HCT116 (cell line): ENCODE measurements around the gene NEDD4L. TPM values are rescaled to one million over a fixed set of nuclear protein-coding genes. Genes with fewer than 3 reads are reported as not detected.

Source experiments
- ATAC-seq: fragments of 200-7000 bp; cut with Tn5 transposase; 2 replicates; pipeline ENCODE4 v1.9.1; 2020; ENCODE audit warnings: mild to moderate bottlenecking, moderate library complexity
- BruUV-seq: library from RNA; stranded (reverse); fragments of 400-500 nt; replicated peaks from 2 replicates; lab custom pipeline; 2021; lab: Mats Ljungman, UMichigan
- CTCF ChIA-PET: fragments of 300-600 bp; sonication (Branson Sonifier 250); formaldehyde crosslinking; loops from one replicate; lab custom pipeline; 2021; ENCODE audit warnings: antibody characterized with exemption; lab: Charles Lee
- POLR2A ChIA-PET: fragments of 300-600, 350-600 bp; sonication (Branson Sonifier 250); formaldehyde crosslinking; loops from one replicate; lab custom pipeline; 2021; ENCODE audit warnings: antibody characterized with exemption; lab: Charles Lee
- RAD21 ChIA-PET, 2 experiments: fragments of 300-600 bp; sonication (Branson Sonifier 250); formaldehyde crosslinking; loops; one replicate each; lab custom pipeline; 2023; ENCODE audit warnings: low total read pairs in 2 of 2; ENCODE audit not compliant: uncharacterized antibody in 2 of 2, unreplicated experiment in 2 of 2, low non-redundant PET in 1 of 2; lab: Charles Lee
- DNase-seq: peaks from one replicate; pipeline ENCODE4 v3.0.0-alpha.2; 2010; ENCODE audit warnings: low read depth, low spot score
- H2AFZ ChIP-seq: fragments of 200-600 bp; shearing (Covaris generic), sonication (generic); 2 replicates; pipeline ENCODE4 v1.6.1; 2017; ENCODE audit warnings: low read depth, mixed run types, mixed read lengths, antibody characterized with exemption, low read length; ENCODE audit not compliant: poor library complexity, severe bottlenecking
- H3K27ac ChIP-seq: 2 replicates; pipeline ENCODE4 v1.5.1; 2012; ENCODE audit warnings: low read depth, low read length
- H3K27me3 ChIP-seq: fragments of 200-600 bp; sonication (generic); 2 replicates; pipeline ENCODE4 v1.6.1; 2016; ENCODE audit warnings: mixed run types, low read length, mixed read lengths; ENCODE audit not compliant: insufficient read depth
- H3K36me3 ChIP-seq, 2 experiments: fragments of 200-500 bp in 1 of 2; fragments of 200-600 bp in 1 of 2; sonication (Bioruptor generic) in 1 of 2; sonication (generic) in 1 of 2; 2 replicates each; pipeline versions ENCODE4 v1.5.1 to v1.6.1; 2014 to 2016; ENCODE audit warnings: low read length in 2 of 2, inconsistent platforms in 1 of 2, mixed read lengths in 1 of 2, mixed run types in 1 of 2; ENCODE audit not compliant: insufficient read depth in 2 of 2, control insufficient read depth in 1 of 2
- H3K4me1 ChIP-seq, 2 experiments: fragments of 200-600 bp in 1 of 2; sonication (generic) in 1 of 2; 2 replicates each; pipeline versions ENCODE4 v1.5.1 to v1.6.1; 2012 to 2017; ENCODE audit warnings: low read length in 2 of 2, inconsistent platforms in 1 of 2, mild to moderate bottlenecking in 1 of 2, mixed read lengths in 1 of 2, mixed run types in 1 of 2, moderate library complexity in 1 of 2; ENCODE audit not compliant: insufficient read depth in 2 of 2, control insufficient read depth in 1 of 2
- H3K4me2 ChIP-seq: fragments of 200-600 bp; sonication (generic); 2 replicates; pipeline ENCODE4 v1.6.1; 2017; ENCODE audit warnings: mixed run types, low read length, mixed read lengths
- H3K4me3 ChIP-seq, 2 experiments: fragments of 200-600 bp in 1 of 2; sonication (generic) in 1 of 2; replicated peaks in 1 of 2; 2 replicates each; pipeline ENCODE4 v1.5.1; 2011 to 2016; ENCODE audit warnings: low read length in 2 of 2, control low read depth in 1 of 2, low read depth in 1 of 2, mild to moderate bottlenecking in 1 of 2, mixed read lengths in 1 of 2, mixed run types in 1 of 2
- H3K79me2 ChIP-seq: fragments of 200-600 bp; sonication (generic); 2 replicates; pipeline ENCODE4 v1.6.1; 2017; ENCODE audit warnings: mild to moderate bottlenecking, mixed run types, low read length, moderate library complexity, mixed read lengths; ENCODE audit not compliant: insufficient read depth
- H3K9ac ChIP-seq: fragments of 200-600 bp; sonication (generic); 2 replicates; pipeline ENCODE4 v1.6.1; 2016; ENCODE audit warnings: low read length, mixed read lengths
- H3K9me2 ChIP-seq: fragments of 200-600 bp; sonication (generic), shearing (Covaris generic); 2 replicates; pipeline ENCODE4 v1.6.1; 2017; ENCODE audit warnings: mixed run types, mild to moderate bottlenecking, moderate library complexity; ENCODE audit not compliant: insufficient read depth
- H3K9me3 ChIP-seq, 2 experiments: fragments of 200-500 bp in 1 of 2; fragments of 200-600 bp in 1 of 2; sonication (Bioruptor generic) in 1 of 2; sonication (generic) in 1 of 2; 2 replicates each; pipeline ENCODE4 v1.6.1; 2014 to 2017; ENCODE audit warnings: low read length in 2 of 2, mixed read lengths in 2 of 2, inconsistent platforms in 1 of 2, low read depth in 1 of 2, mild to moderate bottlenecking in 1 of 2, mixed run types in 1 of 2, moderate library complexity in 1 of 2; ENCODE audit not compliant: control insufficient read depth in 1 of 2, insufficient read depth in 1 of 2
- H4K20me1 ChIP-seq: fragments of 200-600 bp; sonication (generic), shearing (Covaris generic); 2 replicates; pipeline ENCODE4 v1.6.1; 2017; ENCODE audit warnings: mixed run types, mild to moderate bottlenecking, moderate library complexity; ENCODE audit not compliant: insufficient read depth
- CBX3 ChIP-seq: IDR thresholded peaks from 2 replicates; pipeline ENCODE4 v1.6.1; 2012; ENCODE audit warnings: low read depth
- CEBPB ChIP-seq: IDR thresholded peaks from 2 replicates; pipeline ENCODE4 v1.6.1; 2012; ENCODE audit warnings: low read depth
- ELF1 ChIP-seq: IDR thresholded peaks from 2 replicates; pipeline ENCODE4 v1.6.1; 2012; ENCODE audit warnings: low read depth, borderline replicate concordance
- EZH2 ChIP-seq: fragments of 200-600 bp; sonication (generic); IDR thresholded peaks from 2 replicates; pipeline ENCODE4 v1.6.1; 2017; ENCODE audit warnings: antibody characterized with exemption, mixed run types
- FOSL1 ChIP-seq: IDR thresholded peaks from 2 replicates; pipeline ENCODE4 v1.6.1; 2012; ENCODE audit warnings: low read depth
- JUND ChIP-seq: IDR thresholded peaks from 2 replicates; pipeline ENCODE4 v1.6.1; 2012
- POLR2AphosphoS5 ChIP-seq: IDR thresholded peaks from 2 replicates; pipeline ENCODE4 v1.6.1; 2011; ENCODE audit warnings: mild to moderate bottlenecking, low read depth, low read length, moderate library complexity
- RAD21 ChIP-seq: IDR thresholded peaks from 2 replicates; pipeline ENCODE4 v1.6.1; 2012; ENCODE audit warnings: low read depth, mild to moderate bottlenecking
- SIN3A ChIP-seq: IDR thresholded peaks from 2 replicates; pipeline ENCODE4 v1.6.1; 2012; ENCODE audit warnings: low read depth
- SP1 ChIP-seq: IDR thresholded peaks from 2 replicates; pipeline ENCODE4 v1.6.1; 2012; ENCODE audit warnings: low read depth
- TCF7L2 ChIP-seq: IDR thresholded peaks from 2 replicates; pipeline ENCODE4 v1.7.0; 2011; ENCODE audit warnings: borderline replicate concordance, inconsistent platforms; ENCODE audit not compliant: insufficient read depth, insufficient read length; ENCODE audit errors: extremely low read depth
- YY1 ChIP-seq: IDR thresholded peaks from 2 replicates; pipeline ENCODE4 v1.6.1; 2011; ENCODE audit warnings: low read length, low read depth, moderate library complexity, mild to moderate bottlenecking; ENCODE audit not compliant: insufficient replicate concordance; ENCODE audit errors: extremely low read depth
- ZFX ChIP-seq: fragments of 450-650 bp; IDR thresholded peaks from 2 replicates; pipeline ENCODE4 v1.6.1; 2017
- ZNF274 ChIP-seq: fragments of 200-500 bp; sonication (Bioruptor generic); IDR thresholded peaks from 2 replicates; pipeline ENCODE4 v1.6.1; 2014; ENCODE audit warnings: mild to moderate bottlenecking, low read depth, low read length, inconsistent platforms
- intact Hi-C: fragments of 100-400 bp; cut with micrococcal nuclease; formaldehyde crosslinking; loops from 2 replicates; pipeline ENCODE4 v1.10.0; 2022
- total RNA-seq: library from RNA; stranded (reverse); gene quantifications from one replicate; pipeline ENCODE4 v1.2.1, GENCODE V29; 2021; ENCODE audit not compliant: unreplicated experiment
- TF ChIP-seq, protein P1 (sequence below), 3 experiments: fragments of 200-600 bp in 1 of 3; sonication (generic) in 1 of 3; IDR thresholded peaks in 2 of 3; conservative IDR thresholded peaks in 1 of 3; 2 replicates each; pipeline ENCODE4 v1.5.1; 2012 to 2017; ENCODE audit warnings: low read depth in 2 of 3, low read length in 2 of 3, antibody characterized with exemption in 1 of 3, borderline replicate concordance in 1 of 3, control low read depth in 1 of 3, mild to moderate bottlenecking in 1 of 3, mixed read lengths in 1 of 3, mixed run types in 1 of 3, moderate library complexity in 1 of 3; ENCODE audit not compliant: insufficient read depth in 1 of 3
- TF ChIP-seq, protein P2 (sequence below): IDR thresholded peaks from 2 replicates; pipeline ENCODE4 v1.6.1; 2011; ENCODE audit warnings: mild to moderate bottlenecking, low read length, moderate library complexity; ENCODE audit not compliant: insufficient replicate concordance; ENCODE audit errors: extremely low read depth
- TF ChIP-seq, protein P3 (sequence below): IDR thresholded peaks from 2 replicates; pipeline ENCODE4 v1.6.1; 2012
- TF ChIP-seq, protein P4 (sequence below): IDR thresholded peaks from 2 replicates; pipeline ENCODE4 v1.6.1; 2012
- TF ChIP-seq, protein P5 (sequence below): IDR thresholded peaks from 2 replicates; pipeline ENCODE4 v1.6.1; 2012; ENCODE audit warnings: low read depth

NEDD4L gene
- total RNA-seq, 1 experiment from 2014 or later = 41.5 TPM

DNA sequence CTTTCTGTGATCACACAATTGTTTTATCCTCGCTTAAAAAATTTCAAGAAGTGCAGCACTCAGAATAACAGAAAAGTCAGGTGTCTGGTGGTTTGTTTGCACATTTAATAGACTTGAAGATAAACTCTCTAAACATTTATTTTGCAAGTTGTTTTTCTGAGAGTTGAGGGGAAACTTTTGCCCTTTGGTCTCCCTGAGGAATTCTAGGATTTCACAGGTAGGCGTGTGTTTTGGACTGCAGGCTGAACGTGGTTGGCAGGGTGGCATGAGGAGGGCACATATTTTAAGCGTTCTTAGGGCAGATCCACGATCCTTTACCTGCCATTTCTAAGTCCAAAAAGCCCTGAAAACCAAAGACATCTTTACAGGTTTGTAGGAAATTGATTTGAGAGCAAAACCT is 188.6 kb downstream of the NEDD4L start:
- TF ChIP-seq YY1 (no peak), RAD21 (no peak), TCF7L2 (no peak), POLR2AphosphoS5 (no peak), ZFX (no peak), FOSL1 (no peak), SP1 (no peak), CEBPB (no peak), JUND (no peak), CBX3 (no peak), ZNF274 (no peak), EZH2 (no peak), SIN3A (no peak), ELF1 (no peak)
- TF ChIP-seq, protein P1, sequence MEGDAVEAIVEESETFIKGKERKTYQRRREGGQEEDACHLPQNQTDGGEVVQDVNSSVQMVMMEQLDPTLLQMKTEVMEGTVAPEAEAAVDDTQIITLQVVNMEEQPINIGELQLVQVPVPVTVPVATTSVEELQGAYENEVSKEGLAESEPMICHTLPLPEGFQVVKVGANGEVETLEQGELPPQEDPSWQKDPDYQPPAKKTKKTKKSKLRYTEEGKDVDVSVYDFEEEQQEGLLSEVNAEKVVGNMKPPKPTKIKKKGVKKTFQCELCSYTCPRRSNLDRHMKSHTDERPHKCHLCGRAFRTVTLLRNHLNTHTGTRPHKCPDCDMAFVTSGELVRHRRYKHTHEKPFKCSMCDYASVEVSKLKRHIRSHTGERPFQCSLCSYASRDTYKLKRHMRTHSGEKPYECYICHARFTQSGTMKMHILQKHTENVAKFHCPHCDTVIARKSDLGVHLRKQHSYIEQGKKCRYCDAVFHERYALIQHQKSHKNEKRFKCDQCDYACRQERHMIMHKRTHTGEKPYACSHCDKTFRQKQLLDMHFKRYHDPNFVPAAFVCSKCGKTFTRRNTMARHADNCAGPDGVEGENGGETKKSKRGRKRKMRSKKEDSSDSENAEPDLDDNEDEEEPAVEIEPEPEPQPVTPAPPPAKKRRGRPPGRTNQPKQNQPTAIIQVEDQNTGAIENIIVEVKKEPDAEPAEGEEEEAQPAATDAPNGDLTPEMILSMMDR (IDR thresholded peaks at IDR 0.05 in 2 of 3, conservative IDR thresholded peaks at IDR 0.05 in 1 of 3; ENCODE audit: borderline replicate concordance in 1 of 3, insufficient read depth in 1 of 3, low read depth in 2 of 3, low read length in 2 of 3) = no peak
- TF ChIP-seq, protein P2, sequence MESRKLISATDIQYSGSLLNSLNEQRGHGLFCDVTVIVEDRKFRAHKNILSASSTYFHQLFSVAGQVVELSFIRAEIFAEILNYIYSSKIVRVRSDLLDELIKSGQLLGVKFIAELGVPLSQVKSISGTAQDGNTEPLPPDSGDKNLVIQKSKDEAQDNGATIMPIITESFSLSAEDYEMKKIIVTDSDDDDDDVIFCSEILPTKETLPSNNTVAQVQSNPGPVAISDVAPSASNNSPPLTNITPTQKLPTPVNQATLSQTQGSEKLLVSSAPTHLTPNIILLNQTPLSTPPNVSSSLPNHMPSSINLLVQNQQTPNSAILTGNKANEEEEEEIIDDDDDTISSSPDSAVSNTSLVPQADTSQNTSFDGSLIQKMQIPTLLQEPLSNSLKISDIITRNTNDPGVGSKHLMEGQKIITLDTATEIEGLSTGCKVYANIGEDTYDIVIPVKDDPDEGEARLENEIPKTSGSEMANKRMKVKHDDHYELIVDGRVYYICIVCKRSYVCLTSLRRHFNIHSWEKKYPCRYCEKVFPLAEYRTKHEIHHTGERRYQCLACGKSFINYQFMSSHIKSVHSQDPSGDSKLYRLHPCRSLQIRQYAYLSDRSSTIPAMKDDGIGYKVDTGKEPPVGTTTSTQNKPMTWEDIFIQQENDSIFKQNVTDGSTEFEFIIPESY = no peak
- TF ChIP-seq, protein P3, sequence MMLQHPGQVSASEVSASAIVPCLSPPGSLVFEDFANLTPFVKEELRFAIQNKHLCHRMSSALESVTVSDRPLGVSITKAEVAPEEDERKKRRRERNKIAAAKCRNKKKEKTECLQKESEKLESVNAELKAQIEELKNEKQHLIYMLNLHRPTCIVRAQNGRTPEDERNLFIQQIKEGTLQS = no peak
- TF ChIP-seq, protein P4, sequence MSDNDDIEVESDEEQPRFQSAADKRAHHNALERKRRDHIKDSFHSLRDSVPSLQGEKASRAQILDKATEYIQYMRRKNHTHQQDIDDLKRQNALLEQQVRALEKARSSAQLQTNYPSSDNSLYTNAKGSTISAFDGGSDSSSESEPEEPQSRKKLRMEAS = no peak
- TF ChIP-seq, protein P5, sequence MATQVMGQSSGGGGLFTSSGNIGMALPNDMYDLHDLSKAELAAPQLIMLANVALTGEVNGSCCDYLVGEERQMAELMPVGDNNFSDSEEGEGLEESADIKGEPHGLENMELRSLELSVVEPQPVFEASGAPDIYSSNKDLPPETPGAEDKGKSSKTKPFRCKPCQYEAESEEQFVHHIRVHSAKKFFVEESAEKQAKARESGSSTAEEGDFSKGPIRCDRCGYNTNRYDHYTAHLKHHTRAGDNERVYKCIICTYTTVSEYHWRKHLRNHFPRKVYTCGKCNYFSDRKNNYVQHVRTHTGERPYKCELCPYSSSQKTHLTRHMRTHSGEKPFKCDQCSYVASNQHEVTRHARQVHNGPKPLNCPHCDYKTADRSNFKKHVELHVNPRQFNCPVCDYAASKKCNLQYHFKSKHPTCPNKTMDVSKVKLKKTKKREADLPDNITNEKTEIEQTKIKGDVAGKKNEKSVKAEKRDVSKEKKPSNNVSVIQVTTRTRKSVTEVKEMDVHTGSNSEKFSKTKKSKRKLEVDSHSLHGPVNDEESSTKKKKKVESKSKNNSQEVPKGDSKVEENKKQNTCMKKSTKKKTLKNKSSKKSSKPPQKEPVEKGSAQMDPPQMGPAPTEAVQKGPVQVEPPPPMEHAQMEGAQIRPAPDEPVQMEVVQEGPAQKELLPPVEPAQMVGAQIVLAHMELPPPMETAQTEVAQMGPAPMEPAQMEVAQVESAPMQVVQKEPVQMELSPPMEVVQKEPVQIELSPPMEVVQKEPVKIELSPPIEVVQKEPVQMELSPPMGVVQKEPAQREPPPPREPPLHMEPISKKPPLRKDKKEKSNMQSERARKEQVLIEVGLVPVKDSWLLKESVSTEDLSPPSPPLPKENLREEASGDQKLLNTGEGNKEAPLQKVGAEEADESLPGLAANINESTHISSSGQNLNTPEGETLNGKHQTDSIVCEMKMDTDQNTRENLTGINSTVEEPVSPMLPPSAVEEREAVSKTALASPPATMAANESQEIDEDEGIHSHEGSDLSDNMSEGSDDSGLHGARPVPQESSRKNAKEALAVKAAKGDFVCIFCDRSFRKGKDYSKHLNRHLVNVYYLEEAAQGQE = no peak
- CTCF ChIA-PET = interaction anchor here (0.6 to 0.7 kb wide), 2 partner anchors 10 to 45 kb away, joined by 4 to 8 read pairs; no protein-coding TSS in a partner anchor
- no TSS peak for BruUV-seq
- H3K36me3 ChIP-seq = no peaks in the 10 kb centered on the region
- POLR2A ChIA-PET = interaction anchor here (1.2 kb wide), 1 partner anchor 11 kb away, joined by 3 read pairs; no protein-coding TSS in a partner anchor
- DNase-seq = no peak
- no peaks in the 10 kb centered on the region for H3K9me2 ChIP-seq
- peaks cover 30 to 43% of the 10 kb centered on the region in 2 experiments for H3K4me1 ChIP-seq
- intact Hi-C loops = no loop called here
- no peaks in the 10 kb centered on the region for H3K9me3 ChIP-seq
- H3K4me3 ChIP-seq = no peak overlapping the region
- H3K4me2 ChIP-seq = no peak overlapping the region
- H2AFZ ChIP-seq = no peak overlapping the region
- no peaks in the 10 kb centered on the region; the same call in 1 of the 2 replicates for H4K20me1 ChIP-seq
- H3K79me2 ChIP-seq = peaks cover 3% of the 10 kb centered on the region; the same call in 1 of the 2 replicates
- no peak overlapping the region for H3K9ac ChIP-seq
- no peak for ATAC-seq
- RAD21 ChIA-PET = interaction anchor here in 1 of 2 experiments (1.0 kb wide), 1 partner anchor 89 kb away, joined by 5 read pairs; no protein-coding TSS in a partner anchor
- H3K27ac ChIP-seq = no peak overlapping the region
- no peaks in the 10 kb centered on the region for H3K27me3 ChIP-seq
